Measurements from ENCODE around the gene PDE7B.

PDE7B gene

GRCh38 chr6:136036601-136037000 lies 185.1 kb downstream of the PDE7B start:
- no peak for DNase-seq

DNA sequence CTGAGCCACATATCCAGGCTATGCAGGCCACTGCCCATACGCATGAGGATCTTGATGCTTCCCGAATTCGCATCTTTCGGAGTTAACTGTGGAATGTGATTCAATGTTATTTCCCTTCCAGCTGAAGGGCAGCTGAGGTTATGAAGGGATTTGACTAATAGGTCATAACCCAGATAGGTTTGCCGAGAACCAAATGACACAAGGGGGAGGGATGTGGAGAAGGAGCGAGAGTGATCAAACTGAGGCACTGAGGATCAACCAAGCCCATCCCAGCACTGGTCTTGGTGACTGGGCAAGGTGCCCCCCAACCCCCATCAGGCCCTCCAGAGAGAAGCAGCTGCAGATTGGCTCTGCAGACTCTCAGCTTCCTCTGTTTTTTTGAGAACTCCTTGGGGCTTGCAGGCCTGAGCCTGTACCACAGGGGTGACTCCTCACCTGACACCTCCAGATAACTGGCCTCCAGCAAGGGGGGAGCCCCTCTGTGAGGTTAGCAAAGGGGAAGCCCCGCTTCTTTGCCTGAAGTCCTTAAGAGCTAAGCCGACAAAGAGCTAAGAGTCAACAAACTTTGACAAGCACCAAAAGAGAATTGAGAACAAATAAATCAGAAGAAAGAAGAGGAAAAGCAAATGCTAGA lies 185.9 kb downstream of the PDE7B start:
- no peak for DNase-seq

- DNase-seq = peak; percentile 54
These were observed 186.5 kb downstream of the PDE7B start for GRCh38 chr6:136037876-136038460.

DNA sequence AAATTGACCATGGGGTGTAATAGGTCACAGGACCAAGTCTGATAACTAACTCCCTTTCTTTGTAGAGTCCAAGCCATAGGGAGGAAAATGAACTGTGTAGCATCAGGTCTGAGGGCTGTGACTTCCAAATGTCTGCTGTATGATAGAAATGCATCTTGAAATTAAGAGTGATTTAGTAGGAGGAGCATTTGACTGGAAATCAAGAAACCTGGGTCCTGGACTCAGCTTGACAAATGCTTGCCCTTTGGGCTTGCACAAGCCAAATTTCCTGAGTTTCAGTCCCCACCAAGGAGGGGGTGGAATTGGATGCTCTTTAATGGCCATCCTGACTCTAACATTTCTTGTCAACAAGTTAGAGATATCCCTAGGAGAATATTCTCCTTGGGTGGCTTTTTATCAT lies 187.0 kb downstream of the PDE7B start:
- DNase-seq = no peak

DNA sequence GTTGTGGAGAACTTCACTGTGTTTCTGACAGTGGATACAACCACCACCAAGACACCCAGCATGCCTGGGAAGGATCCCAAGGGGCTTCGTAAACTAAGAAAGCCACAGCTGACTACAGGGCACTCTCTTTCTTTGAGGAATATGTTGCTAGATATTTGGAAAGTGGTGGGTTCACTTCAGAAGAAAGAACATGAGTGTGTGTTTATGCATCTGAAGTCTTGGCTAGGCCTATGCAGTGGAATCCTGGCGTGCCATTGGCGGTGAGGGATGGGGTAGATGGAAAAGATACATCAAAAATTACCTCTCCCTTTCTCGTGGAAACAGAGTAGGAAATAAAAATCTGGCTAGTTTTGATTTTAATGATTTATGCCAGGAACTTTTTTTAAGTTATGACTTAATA lies 187.7 kb downstream of the PDE7B start:
- no peak for DNase-seq

GRCh38 chr6:136050475-136050874 lies 199.0 kb downstream of the PDE7B start:
- DNase-seq = no peak

DNA sequence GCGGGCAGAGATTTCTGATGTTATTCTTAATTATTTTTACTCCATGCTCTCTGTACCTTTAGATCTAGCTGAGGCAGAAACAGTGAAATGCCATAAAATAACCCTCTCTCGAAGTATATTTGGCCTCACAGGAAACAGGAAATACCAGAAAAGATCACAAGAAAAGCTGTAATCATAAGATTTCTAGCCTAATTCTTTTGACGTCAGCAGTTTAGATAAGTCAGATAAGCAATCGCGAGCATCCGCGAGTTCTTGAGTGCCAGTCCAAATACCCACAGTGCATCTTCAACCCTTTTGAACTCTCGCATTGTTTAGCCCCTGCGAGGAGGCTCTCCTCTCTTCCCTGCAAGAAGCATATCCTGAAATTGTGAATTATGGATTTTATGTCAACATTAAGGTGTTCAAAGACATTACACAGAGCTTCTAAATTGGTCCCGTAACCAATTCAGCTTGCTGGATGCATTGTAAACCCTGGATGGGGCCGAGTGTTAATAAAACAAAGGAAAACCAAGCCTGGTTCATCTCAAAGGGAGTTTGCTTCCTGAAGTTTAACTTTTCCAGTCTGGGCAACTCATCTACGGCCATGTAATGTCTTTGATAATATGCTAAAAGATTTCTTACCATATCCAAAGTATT lies 199.8 kb downstream of the PDE7B start:
- DNase-seq = peak; percentile 50

- no peak for DNase-seq
These were observed 200.5 kb downstream of the PDE7B start for GRCh38 chr6:136052031-136052430.

GRCh38 chr6:136058852-136059251 lies 207.4 kb downstream of the PDE7B start:
- no peak for DNase-seq

DNA sequence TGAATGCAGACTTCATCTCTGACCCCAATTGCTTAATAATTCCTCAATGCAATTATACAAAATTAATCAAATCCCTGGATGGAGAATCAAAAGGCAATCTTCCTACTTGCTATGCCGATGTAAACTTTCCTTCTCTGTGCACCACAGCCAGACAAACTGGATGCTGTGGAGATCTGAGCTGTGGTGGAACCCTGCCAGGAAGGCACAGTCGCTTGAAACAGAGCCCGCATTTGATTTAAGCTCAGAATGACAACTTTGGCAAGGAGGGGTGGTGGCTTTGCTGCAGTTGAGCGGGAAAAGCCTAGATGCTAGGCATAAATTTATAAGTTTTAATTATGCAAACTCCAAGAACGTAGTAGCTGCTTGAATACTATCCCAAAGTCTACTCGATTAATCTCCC lies 207.8 kb downstream of the PDE7B start:
- DNase-seq = no peak

DNA sequence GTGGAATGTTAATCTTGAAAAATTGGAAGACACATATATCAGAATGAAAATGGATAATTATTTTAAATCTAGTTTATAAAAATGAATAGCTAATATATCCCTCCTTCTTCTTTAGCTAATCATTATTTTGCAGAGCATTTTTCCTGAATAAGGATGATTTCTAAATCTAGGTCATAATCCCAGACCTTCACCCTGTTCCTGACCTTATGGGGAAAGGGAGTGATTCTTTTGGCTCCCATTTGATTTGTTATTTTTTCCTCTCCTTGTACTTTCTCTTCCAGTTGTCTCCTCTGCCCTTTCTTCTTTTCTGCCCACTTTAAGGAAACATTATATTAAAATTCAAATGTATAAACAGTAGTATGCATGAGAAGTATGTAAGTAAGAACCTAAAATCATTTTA lies 208.6 kb downstream of the PDE7B start:
- DNase-seq = no peak

DNA sequence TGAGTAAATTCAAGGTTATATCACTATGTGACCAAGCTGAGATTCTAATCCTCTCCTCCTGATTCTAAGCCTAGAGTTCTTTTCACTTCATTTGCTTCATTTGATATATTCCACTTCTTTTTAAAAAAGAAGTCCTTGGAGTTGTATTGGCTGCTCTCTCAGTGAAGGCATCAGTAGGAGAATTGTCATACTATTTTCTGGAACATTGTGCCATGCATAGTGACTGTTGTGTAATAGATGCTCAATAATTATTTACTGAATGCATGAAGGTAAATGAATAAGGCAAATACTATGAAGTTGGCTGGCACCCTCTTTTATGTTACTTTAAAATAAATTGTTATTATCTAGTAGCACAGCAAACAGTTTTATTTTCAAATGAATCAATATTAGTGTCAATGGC lies 209.3 kb downstream of the PDE7B start:
- DNase-seq = no peak

DNA sequence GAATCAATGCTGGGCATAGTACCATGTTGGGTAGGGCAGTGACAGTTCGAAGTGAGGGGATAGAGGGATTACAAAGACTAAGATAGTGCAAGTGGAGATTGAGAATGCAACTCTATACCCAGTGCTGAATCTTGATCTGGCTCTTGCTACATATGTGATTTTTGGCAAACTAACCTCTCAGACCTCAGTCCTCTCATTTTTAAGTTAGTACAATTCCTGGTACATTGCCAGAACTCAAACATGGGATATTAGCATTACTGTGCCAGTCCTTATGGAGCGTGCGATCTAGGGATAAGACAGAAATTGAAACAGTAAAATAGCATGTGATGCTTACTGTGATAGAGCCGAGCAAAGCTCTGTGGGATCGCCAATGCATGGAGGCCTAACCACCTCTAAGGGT lies 210.2 kb downstream of the PDE7B start:
- no peak for DNase-seq

DNA sequence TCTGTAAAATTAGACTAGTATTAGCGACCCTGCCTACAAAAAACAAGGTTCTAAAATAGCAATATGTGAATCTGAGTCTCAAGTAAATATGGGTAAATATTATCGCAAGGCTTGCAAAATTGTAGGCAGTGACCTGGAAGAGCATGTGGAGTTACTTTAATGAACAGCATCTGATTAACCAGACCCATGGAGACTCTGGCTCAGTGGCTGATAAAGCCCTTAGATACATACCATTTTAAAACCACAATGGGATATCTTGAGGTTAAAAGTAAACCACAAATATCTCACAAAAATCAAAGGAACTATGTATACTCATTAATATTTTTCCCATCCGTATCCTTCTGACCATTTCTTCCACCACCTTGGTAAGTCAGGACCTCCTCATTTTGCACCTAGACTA lies 211.6 kb downstream of the PDE7B start:
- DNase-seq = no peak

DNA sequence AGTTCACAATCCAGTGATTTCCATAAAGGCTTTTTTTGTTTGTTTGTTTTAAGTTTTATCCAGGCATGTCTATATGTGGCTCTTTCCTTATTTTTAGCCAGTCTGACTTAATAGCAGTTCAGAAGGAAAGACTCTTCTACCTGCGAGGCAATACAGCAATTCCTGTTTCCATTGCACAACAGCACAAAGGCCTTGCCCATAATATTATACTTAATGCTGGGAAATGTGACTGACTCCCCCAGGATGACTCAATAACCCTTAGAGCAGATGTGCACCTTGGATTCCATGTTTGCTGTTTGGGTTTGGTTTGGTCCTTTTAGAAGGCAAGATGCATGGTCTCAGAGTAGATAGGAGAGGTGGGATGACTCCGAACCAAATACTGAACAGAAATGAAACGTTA lies 214.5 kb downstream of the PDE7B start:
- no peak for DNase-seq

DNA sequence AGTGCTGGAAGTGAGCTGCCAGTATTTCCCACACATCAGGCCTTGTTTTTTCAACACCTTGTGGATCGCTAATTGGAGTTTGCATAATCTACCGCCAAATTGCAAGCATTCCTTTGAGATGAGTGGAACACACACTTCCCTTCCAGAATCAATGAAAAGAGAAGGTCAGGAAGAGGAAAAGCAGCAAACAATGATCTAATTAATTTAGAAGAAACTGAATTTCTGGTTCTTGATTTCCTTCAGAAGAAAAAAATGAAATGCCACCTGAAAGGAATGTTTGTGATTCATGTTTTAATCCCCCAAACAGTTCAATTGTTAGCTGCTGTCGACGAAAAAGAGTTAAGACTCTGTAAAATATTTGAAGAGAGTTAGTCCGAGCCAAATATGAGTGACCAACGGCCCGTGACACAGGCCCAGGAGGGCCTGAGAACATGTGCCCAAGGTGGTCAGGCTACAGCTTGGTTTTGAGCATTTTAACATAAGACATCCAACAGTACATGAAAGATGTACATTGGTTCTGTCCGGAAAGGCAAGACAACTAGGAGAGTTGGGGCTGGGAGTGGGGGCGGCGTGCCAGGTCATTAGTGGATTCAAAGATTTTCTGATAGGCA lies 216.3 kb downstream of the PDE7B start:
- DNase-seq = no peak

GRCh38 chr6:136069119-136069518 lies 217.6 kb downstream of the PDE7B start:
- no peak for DNase-seq

- no peak for DNase-seq
These were observed 219.3 kb downstream of the PDE7B start for GRCh38 chr6:136070815-136071214.

GRCh38 chr6:136072691-136073090 lies 221.2 kb downstream of the PDE7B start:
- DNase-seq = no peak

GRCh38 chr6:136073216-136073615 lies 221.7 kb downstream of the PDE7B start:
- no peak for DNase-seq

- DNase-seq = no peak
These were observed 225.0 kb downstream of the PDE7B start for GRCh38 chr6:136076496-136076895.

DNA sequence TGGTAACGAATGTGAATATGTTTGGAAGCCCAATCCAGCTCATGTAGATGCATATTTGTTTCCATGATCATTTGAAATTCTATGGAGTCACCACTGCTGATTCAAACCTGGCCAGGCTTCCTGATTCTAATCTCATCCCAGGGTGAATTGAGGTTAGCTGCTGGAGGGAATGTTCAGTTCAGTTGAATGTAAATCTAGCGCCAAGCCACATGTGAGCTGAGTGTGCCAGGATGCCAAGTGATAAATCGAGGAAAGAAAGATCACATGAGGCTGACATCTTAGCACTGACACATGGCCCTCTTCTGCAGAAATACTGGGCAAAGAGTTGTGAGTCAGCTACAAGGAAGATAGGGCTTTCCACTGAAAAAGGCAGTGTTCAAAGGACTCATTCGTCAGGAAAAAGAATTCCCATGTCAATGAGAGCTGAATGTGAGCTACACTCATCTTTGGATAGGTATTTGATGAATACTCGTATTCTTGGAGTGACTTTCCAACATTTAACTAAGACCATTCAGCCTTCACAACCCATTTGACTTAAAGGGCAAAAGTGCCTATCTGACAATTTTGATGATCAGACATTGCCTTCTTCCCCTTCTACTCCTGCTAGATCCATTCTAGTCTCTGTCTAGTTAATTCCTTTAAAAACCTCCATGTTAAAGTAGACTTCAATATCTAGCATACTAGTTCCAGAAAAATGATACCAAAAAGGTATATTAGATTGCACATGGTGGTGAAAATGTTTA lies 226.5 kb downstream of the PDE7B start:
- no peak for DNase-seq
